Superior temporal gyrus (tissue), 1 donor: Measurements from ENCODE around the gene MPC1.
A peak's percentile ranks its signal among the peaks of the same experiment; 100 is the strongest.
"Not testable (repeated sequence)": the region's sequence is repeated elsewhere in the genome, so short reads cannot be mapped to it uniquely, and the experiment has no call there.

Source experiments
- DNase-seq: peaks from one replicate; pipeline ENCODE4 v3.0.0-alpha.2; 2016; ENCODE audit errors: extremely low spot score

MPC1 gene

DNA sequence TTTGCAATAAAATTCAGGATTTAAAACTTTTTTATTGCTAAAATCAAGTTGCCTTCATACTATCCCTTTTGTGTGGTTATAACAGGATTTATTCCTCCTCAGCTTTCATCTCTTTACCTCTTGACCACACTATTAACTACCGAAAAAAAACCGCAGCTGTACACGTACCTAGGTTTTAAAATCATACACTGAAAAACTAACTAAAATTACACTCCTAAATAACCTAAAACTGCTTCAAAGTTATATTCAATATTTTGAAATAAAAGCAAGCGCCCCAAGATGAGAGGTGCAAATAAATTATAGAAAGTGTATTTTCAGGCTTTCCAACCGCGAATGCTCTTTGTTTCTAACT, 1.4 kb downstream of the MPC1 start:
- no peak for DNase-seq

DNA sequence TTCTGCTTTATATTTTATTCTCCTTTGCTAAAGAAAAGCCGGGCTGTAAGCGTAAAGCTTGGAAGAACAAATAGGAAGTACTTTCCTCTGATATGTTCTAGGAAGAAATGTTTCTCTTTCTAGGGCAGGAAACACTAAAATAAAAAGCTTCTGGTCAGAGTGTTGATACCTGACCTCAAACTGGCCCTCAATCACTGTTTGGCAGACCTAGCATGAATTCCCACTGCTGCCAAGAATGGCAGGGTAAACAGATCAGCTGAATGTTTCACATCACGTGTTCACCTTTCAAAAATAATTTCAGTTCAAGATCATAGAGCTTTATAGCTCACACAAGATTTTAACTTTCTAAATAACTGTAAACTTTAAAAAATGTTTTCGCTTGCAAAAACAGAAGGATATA, 2.9 kb downstream of the MPC1 start:
- no peak for DNase-seq

DNA sequence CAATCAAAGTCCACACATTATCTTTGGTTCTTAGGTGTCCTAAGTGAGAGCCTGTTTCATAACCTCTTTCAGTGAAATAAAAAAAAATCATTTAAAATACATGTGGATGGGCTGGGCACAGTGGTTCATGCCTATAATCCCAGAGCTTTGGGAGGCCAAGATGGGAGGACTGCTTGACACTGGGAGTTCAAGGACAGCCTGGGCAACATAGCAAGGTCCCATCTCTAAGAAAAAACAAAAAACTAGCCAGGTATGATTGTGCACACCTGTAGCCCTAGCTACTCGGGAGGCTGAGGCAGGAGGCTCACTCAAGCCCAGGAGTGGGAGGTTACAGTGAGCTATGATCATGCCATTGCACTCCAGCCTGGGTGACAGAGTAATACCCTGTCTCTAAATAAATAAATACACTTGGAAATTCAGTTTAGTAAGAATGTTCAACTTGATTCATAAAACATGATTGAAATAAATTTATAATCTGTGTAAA, 3.6 kb downstream of the MPC1 start:
- DNase-seq = no peak

DNA sequence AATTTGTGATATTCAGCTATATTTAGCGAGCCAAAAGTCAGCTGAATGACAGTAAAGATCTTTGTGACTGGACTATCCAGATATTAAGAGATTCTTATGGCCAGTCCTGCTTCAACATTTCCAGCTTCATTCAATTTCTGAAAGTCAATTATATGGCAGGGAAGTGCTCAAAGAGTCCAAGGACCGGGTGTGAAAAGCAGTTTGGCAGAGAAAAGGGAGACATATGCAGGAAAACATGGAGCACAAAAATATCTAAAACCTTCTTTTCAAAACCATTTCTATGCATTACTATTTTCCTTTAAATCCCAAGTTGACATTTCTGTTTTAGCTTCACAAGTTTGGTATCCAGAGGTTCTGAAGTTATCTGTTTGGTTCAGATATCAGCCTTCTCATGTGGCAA, 5.0 kb downstream of the MPC1 start:
- no peak for DNase-seq

DNA sequence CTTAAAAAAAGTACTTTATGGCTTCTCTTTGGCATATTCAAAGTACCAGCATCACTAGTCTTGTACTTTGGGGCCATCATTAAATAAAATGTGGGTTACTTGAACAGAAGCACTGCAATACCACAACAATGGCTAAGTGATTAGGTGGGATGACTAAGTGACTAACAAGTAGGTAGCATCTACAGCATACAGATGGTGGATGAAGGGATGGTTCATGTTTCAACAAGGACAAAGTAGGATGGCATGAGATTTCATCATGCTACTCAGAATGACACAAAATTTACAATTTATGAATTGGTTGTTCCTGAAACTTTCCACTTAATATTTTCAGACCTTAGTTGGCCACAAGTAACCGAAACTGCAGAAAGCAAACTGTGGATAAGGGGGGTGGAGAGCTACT, 7.7 kb downstream of the MPC1 start:
- DNase-seq = no peak

DNA sequence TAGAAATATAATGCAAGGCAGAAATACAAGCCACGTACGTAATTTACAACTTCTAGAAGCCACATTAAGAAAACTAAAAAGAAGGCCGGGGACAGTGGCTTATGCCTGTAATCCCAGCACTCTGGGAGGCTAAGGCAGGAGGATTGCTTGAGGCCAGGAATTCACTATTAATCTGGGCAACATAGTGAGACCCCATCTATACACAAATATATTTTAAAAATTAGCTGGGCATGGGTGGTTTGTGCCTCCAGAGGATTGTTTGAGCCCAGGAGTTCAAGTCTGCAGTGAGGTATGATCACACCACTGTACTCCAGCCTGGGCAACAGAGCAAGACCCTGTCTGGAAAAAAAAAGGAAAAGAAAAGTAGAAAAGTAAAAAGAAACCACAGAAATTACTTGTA, 12.3 kb downstream of the MPC1 start:
- no peak for DNase-seq

DNA sequence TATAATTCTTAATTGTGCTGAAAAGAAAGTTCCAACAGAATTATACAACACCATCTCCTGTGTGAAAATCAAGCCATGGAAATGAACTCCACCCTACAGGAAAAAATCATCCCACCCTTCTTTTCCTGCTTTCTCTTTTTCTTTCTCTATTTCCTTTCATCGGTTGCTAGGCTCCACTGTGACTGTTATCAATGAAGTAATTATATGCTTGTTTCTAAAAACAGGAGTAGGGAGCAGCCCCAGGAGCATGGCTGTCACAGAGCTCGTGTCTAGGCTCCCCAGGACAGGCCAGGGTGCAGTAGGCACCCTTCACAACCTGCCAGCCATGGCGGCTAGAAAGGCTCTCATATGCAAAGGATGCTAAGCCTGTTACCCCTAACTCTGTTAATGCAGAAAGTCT, 13.0 kb downstream of the MPC1 start:
- DNase-seq = no peak

DNA sequence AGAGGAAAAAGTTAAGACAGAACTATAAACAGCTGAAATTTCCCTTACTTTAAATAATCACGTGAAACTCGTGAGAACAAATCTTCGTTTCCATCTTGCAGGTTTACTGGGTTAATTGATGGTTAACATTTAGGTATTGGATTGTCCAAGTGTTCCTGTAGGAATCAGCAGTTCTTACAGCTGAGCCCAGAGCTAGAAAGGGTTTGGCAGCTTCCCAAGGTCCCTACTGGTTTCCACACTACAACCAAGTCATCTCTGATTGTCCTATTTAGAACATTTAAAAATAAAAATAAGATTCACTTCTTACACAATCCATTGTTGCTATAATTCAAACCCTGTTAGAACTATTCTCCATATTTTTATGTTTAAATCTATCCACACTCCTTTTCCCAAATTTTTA, 15.8 kb downstream of the MPC1 start:
- DNase-seq = no peak

DNA sequence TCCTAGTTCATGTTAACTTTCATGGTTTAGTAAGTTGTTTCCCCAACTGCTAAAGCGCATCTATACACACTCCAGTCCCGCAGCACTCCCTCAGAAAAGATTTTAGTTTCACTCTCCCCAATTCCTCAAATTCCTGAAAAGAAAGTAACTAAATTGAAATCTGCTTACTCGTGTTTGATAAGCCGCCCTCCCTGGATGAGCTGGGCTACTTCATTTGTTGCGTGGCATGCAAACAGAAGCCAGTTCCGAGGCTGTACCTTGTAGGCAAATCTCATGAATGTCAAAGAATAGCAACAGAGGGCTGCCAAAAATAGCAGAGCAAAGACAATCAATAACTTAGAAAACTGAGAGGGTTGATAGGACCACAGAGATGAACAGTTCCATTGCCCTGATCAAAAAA, 16.9 kb downstream of the MPC1 start:
- DNase-seq = no peak

DNA sequence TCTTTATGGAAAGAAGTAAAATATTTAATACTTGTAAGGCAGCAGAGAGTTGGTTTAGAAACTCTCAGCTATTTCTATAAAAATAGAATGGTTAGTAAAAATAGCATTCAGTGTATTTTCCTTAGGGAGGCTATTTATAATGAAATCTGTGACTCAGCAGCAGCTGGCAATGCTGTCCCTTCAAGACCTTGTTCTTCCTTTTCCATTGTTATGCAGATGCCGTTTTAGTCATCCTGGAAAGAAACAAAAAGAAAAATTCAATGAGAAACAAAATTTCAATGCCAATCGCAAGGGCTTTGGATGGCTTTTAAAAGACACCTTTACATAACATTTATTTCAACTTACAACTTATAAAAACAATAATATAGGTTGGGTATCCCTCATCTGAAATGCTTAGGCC, 17.5 kb downstream of the MPC1 start:
- peak; percentile 74 for DNase-seq

DNA sequence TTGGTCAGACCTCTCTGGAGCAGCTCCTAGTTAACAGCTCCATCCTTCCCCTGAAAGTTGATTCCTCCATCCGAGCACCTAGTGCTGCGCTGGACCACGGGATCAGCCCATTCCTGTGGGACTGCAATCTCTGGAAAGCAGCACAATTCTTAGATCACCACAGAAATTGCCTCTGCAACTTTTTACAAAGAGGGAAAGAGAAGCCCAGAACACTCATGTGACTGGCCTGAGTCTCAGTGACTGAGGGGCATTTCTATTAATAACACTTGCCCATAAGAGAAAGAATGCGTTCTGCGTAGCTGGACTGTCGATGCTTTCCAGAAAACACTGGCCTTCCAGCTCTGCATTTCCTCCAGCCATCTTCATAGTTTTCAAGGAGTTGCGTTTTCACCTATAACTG, 18.3 kb downstream of the MPC1 start:
- DNase-seq = no peak

DNA sequence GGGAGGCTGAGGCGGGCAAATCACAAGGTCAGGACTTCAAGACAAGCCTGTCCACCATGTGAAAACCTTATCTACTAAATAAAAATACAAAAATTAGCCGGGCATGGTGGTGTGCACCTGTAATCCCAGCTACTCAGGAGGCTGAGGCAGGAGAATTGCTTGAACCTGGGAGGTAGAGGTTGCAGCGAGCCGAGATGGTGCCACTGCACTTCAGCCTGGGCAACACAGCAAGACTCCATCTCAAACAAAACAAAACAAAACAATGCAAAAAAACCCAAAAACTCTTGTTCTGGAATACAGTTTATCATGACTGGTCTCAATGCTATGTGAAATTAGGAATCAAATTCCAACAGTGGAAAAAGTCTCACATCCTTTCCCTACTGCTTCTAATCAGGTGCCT, 20.3 kb downstream of the MPC1 start:
- not testable (repeated sequence) for DNase-seq

DNA sequence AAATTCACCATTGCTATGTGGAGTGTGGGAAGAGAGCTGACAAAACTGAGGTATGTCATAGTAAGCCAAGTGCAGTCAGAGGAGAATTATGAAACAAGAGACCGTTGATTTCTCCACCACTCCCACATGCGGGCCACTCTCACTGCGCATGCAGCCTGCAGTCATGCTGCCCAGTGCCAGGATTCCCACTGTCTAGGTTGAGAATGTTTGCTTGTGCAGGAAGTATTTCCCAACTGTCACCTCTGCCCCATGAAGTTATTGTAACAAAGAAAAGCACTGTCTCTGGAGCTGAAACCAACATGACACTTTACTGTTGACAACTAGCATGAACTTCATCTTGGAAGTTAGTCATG, 21.7 kb downstream of the MPC1 start:
- DNase-seq = no peak

DNA sequence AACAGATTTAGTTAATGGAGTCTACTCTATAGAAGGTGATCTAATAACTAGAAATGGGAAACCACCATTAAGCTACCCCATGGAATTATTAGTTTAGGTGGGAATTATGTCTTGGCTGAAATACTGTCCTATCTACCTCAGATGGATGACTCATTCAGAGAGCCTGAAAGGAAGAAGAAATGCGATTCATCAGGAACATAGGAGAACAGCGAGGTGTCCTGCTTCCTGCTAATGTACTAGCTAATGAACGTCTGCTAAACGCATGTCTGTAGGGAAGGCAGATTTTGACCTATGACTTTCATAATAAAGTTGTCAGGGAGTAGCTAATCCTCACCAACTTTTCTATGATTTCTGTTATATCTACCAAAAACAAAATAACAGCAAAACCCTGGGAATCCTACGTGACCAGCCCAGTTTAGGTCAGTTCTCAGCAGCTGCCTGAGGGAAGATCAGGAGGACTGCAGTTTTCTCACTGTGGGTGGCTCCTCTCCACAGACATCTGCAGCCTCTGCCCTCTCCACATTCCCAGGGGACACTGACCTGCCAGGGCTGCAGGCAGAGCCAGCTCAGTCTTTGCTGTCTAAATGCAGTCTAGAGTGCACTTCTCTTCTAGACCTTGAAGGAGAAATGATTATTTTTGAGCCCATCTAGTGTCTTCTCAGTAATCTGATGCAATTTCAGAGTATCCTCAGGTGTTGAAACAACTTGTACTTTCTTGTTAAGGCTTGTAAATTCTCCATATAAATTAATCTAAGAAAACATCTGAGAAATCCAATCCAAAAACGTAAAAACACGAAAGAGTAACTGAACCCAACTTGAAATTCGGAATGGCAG, 22.3 kb downstream of the MPC1 start:
- no peak for DNase-seq

DNA sequence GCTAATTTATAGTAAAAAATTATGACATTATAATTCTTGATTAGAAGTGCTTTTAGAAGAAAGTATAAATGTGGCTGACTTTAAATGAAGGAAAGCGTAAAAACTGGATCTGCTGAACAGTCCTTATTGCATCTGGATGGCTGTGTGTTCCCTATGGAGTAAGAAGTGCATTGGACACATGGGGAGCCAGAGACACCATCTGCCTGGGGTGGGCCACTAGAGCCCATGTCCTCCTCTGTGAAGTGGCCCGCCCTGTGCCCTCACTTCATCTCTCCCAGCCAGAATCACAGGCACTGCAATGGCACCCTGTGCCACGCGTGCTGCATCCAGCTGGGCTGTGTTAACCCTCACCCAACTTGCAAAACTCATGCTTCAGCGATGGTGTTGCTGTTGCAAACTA, 27.2 kb downstream of the MPC1 start:
- DNase-seq = no peak

DNA sequence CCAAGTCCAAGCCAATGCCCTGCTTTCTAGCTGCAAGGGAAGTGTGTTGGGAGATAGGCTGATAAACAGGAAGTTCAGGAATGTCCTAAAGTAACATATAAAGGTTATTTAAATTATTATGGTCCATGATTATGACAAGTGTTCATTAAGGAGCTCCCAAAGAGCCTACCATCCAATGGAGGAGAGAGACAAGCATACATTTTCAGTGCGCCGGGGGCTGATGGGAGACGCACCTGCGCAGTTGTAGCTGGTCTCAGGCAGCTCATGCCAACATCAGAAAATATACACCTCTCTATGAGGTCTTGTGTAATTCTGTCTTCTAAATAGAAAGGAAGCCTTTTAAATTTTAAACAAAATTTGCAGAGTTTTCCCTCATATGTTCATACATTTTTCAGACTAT, 27.8 kb downstream of the MPC1 start:
- no peak for DNase-seq

DNA sequence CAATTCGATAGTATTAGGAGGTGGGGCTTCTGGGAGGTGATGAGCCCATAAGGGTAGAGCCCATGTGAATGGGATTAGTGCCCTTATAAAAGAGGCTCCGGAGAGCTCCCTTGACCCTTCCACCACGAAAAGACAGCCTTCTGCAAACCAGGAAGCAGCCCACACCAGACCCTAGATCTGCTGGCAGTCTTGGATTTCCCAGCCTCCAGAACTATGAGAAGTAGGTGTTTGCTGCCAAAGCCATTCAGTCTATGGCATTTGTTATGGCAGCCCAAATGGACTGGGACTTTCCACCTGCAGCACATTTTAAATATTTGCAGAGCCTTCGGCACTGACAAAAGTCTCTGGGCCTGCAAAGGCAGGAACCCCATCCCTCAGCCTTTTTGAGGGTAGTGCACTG, 28.6 kb downstream of the MPC1 start:
- DNase-seq = no peak

DNA sequence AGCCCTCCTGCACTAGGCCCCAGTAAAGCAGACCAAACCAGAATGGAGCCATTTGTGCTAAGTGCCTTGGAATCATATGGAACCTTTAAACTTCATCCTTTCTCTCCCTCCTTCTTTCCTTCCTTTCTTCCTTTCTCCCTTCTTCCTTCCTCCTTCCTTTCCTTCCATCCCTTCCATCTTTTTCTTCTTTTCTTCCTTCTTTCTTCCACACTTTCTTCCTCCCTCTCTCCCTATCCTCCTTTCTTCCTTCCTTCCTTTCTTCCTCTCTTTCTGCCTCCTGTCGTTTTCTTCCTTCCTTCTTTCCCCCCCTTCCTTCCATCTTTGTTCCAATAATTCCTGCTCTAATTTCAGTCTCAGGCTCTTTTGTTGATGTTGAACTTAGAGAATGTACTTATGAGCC, 29.2 kb downstream of the MPC1 start:
- DNase-seq = no peak

DNA sequence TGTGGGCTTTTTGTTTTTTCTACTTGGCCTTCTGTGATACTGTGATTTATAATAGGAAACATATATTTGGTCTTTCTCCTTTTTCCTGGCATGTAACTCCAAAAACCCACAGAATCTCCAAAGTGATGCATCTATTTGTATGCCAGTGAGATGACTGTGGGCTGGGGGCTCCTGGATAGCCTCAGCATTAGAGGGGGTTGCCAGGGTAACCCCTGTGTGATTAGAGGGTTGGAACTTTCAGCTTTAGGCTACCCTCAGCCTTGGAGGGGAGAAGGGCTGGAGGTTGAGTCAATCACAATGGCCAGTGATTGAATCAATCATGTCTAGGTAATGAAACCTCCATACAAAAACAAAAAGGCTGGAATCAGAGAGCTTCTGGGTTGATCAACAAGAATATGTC, 29.8 kb downstream of the MPC1 start:
- no peak for DNase-seq

DNA sequence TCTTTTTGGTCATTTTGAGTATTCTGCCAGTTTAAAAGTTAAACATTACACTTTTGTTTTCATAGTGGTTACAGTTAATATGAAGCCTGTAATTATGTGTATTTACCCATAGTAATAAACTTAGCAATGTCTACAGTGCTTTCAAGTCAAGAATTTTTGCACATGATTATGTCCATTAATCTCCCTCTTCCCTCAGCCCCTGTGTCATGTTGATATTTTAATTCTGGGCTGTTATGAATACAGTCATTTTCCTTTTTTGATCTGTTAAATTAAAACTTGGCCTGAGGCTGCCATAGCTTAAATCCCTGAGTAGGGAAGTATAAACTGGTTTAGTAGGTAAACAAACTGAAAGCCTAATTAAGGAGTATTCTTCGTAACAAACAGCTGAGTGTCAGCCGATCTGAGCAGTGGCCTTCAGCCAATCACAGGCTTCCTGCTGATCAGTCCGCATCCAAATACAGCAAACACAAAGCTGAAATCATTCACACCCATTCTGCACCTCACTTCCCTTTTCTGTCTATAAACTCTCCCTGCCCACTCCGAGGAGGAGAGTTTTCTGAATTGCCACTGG, 30.9 kb downstream of the MPC1 start:
- peak; percentile 29 for DNase-seq

DNA sequence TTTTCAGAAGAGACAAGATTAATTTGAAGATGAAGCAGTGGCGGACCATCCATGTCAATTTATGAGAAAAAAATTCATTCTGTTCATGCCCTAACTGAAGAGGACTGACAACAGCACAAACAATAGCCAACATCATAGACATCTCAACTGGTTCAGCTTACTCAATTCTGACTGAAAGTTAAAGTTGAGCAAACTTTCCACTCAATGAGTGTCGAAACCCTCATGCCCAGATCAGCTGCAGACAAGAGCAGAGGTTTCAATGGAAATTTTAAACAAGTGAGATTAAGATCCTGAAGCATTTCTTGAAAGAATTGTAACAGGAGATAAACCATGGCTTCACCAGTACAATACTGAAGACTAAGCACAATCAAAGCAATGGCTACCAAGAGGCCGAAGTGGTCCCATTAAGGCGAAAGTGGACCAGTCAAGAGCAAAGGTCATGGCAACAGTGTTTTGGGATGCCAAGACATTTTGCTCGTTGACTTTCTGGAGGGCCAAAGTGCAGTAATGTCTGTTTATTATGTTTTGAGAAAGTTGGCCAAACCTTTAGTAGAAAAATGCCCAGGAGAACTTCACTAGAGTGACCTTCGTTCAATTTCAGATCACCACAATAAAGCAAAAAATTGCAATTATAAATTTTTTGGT, 34.3 kb downstream of the MPC1 start:
- DNase-seq = no peak

DNA sequence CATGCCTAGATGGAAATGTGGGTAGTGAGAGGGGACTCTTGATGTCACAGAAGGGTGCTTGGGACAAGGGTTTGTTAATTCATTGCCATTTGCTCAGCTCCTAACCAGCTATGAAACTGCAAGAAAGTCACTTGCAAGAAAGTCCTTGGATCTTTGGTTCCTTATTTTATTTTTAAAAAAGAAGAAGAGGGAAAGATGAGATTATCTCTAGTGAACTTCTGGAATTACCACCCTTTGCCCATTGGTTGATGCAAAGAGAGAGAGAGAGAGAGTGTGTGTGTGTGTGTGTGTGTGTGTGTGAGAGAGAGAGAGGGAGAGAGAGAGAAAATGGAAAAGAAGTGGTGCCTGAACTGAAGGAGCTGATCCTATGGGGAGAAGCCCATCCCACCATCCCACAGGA, 35.8 kb downstream of the MPC1 start:
- DNase-seq = no peak

DNA sequence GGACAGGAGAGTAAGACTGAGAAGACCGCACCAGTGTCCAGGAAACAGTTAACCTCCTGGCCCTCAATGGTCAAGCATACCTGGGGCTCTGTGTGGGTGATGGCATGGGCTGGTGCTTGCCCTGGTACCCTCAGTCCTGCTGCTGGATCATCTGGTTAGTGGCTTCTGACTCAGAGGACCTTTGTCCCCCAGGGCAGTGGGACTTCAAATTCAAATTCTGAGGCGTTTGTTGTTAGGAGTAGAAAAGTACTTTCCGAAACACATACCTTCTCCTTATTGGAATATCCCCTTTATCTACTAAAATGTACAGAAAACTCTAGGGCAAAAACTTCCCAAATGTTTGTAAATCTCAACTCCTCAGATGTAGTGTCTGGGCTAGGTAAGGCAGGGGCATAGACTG, 36.3 kb downstream of the MPC1 start:
- no peak for DNase-seq
